GM04503 (cell line): ENCODE data around the gene UGT2B7.
"Not testable (repeated sequence)": the region's sequence is repeated elsewhere in the genome, so short reads cannot be mapped to it uniquely, and the experiment has no call there.

ENCODE experiments used
- DNase-seq: peaks from one replicate; pipeline ENCODE4 v3.0.0-alpha.2; 2012; ENCODE audit warnings: low read depth

The UGT2B7 gene

DNA sequence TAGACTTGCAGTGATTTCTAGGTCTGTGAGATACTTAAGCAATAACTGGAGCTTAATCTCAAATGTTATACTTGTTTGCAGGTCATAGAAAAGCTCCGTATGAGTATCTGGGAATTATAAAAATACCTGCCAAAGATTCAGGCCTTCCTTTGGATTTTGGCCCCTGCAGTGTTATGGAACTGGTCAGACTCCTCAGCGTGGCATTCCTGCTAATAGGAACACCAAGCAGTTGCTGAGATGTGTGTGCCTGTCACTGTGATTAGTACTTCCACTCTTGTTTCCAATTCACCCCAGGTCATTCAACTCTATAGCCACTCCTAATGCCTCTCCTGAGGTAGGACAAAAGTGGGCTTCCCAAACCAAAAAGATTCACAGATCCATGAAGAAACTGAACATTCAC, 7.8 kb upstream of the UGT2B7 start:
- no peak for DNase-seq

DNA sequence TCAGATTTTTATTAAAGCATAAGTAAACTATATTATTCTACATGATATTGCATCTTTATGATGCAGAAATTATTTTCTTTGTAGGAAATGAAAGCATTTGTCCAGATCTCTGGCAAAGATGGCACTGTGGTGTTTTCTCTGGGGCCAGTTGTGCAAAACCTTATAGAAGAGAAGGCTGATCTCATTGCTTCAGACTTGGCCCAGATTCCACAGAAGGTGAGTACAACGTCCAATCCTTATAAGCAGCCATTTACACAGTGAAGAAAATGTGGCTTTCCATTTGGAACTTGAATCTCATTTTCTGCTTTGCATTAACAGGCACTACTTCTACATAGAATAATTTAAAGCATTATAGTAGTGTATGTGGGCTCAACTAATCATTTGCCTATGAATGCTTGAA, 6.9 kb upstream of the UGT2B7 start:
- DNase-seq: no peak

DNA sequence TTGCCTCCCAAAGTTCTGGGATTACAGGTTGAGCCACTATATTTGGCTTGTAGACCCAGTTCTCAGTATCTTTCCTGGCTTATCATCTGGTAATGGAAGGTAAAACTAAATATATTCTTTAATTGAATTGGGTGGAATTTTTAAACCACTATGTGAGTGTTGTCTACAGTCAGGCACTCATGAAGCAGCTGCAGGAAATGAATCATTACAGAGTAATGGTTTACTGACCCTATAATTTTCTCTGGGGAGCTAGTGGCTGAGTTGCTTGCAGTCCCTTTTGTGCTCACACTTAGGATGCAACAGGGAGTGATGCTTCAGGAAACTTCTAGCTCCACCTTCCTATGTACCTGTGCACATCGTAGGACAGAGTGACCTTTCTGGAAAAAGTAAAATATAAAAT, 4.1 kb upstream of the UGT2B7 start:
- no peak for DNase-seq

DNA sequence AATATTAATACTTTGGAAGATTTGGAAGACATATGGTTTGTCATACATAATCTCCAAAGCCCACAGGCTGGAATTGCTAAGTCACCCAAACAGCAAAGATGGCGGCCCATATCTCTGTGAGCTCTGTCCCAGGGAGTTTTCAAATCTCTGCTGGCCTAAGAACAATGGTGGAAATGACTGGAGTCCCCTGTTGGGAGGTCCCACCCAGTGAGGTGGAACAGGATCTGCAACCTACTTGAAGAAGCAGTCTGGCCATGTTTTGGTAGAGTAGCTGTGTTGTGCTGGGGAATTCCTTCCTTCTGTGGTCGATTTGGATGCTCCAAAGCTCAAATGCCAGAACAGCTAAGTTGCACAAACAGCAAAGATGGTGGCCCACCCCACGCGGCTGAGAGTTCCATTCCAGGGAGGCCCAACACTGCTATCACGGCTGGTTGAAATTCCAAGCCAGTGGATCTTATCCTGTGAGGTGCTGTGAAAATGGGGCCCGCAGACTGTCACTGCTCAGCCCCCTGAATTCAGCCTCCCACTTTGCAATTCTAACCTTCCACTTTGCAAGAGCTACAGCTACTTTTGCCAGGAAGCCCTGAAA, 3.2 kb upstream of the UGT2B7 start:
- no peak for DNase-seq

DNA sequence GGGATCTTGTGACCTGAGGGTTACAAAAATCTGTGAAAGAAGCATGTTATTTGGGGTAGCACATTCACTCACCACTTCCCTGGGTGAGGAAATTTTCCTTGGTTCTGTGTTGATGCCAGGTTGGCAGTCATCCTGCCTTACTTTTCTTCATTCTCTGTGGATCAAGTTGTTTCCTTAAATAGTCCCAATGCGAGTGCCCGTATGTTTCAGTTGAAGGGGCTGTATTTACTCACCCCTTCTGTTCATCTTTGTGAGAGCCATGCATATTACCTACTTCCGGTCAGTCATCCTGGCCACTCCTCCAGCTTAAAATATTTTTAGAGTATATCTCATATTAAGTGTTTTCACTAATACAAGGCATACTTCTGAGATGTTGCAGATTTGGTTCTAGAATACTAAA, 2.6 kb upstream of the UGT2B7 start:
- DNase-seq: no peak

DNA sequence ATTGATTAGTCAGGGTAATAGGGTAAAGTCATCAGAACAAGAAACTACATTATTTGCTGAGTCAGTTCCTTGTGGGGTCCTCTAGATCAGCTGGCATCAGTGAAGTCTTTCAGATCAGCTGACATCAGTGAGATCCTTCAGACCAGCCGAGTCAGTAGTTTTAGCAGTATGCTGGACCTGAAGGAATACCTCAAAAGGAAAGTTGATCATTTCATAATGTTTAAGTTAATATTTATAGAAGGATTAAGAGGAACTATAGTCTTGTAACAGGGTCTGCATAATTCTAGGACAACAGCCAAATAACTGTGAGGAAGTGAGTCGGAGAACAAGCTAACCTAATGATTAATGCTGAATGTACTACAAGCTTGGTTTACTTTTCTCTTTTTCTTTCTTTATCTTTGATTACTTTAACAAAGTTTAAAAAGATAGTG, 958 bp upstream of the UGT2B7 start:
- DNase-seq: no peak

DNA sequence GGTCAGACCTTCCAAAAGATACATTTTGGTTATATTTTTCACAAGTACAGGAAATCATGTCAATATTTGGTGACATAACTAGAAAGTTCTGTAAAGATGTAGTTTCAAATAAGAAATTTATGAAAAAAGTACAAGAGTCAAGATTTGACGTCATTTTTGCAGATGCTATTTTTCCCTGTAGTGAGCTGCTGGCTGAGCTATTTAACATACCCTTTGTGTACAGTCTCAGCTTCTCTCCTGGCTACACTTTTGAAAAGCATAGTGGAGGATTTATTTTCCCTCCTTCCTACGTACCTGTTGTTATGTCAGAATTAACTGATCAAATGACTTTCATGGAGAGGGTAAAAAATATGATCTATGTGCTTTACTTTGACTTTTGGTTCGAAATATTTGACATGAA, 536 bp downstream of the UGT2B7 start:
- DNase-seq: no peak

DNA sequence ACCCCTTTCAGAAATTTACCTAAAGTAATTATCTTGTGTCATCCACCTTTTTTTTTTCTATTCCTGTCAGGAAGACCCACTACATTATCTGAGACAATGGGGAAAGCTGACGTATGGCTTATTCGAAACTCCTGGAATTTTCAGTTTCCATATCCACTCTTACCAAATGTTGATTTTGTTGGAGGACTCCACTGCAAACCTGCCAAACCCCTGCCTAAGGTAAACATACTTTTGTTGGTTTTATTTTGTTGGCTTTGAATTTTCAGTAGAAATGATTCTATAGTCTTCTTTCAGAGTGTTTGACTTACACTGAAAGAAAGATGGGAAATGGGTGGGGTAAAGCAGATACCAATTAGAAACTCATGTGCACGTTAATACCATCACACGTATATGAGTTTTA, 2.2 kb downstream of the UGT2B7 start:
- DNase-seq: no peak

DNA sequence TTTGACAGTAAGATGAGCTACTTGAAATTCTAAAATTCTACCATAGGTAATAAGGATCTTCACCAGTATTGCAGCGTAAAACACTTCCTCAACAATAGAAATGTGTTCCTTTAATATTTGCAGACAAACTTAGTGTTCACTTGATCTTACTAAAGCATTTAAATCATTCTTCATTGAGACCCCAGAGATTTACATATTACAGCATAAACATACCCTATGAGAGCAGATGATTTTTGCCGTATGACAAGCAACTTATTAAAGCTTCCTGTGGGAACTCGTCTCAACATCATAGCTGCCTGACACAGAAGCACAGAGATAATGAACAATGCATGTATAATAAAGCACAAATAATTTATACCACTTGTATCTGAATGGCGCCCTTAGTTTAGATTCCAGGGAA, 3.6 kb downstream of the UGT2B7 start:
- DNase-seq: no peak

DNA sequence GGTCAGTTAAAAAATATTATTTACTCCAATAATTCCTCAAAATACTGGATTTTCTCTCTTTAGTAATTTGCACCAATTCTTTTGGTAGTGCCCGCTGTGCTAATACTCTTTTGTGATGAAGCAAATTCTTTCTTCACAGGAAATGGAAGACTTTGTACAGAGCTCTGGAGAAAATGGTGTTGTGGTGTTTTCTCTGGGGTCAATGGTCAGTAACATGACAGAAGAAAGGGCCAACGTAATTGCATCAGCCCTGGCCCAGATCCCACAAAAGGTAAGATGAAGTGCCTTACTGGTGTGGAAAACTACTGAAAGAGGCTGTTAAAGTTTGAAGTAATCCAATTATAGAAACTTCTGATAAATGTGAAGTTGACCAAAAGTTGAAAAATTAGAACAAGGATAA, 6.4 kb downstream of the UGT2B7 start:
- DNase-seq: not testable (repeated sequence)

DNA sequence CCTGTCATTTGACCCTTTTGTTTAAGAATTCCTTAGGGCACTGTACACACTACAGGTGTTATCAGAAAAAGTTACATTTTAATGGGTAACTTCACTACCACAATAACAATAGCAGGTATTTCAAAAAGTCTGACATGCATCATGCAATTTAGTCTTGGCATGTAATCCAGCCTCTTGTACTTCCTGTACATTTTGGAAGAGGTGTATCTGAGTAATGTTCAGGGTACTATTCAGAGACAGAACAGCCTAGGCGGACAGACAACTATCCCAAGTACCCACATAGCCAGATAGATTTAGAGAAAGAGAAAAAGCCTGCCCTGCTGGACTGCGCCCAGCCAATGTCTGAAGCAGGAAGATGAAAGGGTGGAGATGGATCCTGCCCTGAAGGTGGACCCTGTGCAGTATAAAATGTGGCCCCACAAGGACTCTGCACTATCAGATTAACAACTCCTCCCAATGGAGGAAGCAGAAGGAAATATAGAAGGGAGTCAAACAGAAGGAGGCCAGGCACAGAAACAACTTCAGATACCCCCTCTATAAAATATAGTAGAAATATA, 8.5 kb downstream of the UGT2B7 start:
- no peak for DNase-seq

DNA sequence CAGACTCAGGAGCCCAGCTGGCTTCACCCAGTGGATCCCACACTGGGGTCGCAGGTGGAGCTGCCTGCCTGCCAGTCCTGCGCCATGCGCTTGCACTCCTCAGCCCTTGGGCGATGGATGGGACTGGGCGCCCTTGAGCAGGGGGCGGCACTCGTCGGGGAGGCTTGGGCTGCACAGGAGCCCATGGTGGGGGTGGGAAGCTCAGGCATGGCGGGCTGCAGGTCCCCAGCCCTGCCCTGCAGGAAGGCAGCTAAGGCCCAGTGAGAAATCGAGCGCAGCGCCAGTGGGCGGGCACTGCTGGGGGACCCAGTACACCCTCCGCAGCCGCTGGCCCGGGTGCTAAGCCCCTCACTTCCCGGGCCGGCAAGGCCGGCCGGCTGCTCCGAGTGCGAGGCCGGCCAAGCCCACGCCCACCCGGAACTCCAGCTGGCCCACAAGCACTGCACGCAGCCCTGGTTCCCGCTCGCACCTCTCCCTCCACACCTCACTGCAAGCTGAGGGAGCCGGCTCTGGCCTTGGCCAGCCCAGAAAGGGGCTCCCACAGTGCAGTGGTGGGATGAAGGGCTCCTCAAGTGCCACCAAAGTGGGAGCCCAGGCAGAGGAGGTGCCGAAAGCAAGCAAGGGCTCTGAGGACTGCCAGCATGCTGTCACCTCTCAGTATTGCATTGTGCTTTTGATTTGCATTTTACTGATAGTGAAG, 19.0 kb downstream of the UGT2B7 start:
- DNase-seq: not testable (repeated sequence)

DNA sequence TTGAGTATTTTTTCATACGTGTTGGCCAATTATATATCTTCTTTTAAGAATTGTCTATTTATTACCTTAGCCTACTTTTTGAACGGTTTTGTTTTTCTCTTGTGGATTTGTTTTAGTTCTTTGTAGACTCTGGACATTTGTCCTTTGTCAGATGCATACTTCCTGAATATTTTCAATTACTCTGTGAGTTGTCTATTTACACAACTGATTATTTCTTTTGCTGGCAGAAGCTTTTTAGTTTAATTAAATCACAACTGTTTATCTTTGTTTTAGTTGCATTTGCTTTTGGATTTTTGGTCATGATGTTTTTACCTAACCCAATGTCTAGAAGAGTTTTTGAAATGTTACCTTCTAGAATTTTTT, 19.6 kb downstream of the UGT2B7 start:
- no peak for DNase-seq

DNA sequence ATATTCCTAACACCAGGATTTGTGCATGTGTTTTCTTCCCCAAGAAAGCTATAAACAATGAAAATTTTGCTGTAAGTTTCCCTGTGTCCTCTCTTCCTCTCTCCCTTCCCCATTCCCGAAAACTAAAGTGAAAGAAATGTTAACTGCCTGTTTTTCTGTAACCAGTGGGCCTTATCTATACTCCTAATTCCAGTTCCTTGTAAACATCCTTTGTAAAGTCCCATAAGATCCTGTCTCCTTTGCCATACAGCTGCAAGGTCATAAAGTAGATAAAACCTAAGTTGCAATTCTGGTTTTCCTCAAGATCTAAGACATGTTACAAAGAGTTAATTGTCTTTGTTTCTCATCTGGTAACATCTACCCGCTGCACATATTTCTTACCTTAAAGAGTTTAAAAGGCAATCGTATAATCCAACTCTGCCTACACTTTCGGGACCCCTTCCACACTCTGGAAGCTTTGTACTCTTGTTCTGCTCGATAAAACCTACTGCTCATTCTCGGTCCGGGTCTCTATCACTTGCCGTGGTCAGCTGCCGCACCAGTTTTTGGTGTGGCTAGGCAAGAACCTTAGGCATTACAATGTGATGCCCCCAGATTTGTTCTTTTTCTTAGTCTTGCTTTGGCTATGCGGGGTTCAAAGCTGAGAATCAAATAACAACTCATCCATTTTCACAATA, 20.5 kb downstream of the UGT2B7 start:
- DNase-seq: no peak

DNA sequence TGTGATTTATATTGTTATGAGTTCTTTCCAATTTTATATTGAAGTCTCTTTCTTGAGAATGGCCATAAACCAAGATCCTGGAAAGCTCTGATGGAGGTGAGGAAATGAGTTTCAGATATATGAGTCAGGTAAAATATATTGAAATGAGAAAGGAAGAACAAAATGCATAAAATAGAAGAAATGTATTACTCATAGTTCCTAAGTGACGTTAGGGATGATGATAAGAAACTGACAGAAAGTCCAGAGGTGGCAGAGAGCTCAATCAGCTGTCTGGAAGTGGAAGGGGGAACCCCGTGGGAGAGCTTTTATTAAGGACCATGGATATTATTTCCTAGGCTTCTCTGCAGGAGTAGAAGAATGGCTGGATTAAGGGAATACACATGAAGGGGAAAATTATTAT, 24.6 kb downstream of the UGT2B7 start:
- DNase-seq: no peak

DNA sequence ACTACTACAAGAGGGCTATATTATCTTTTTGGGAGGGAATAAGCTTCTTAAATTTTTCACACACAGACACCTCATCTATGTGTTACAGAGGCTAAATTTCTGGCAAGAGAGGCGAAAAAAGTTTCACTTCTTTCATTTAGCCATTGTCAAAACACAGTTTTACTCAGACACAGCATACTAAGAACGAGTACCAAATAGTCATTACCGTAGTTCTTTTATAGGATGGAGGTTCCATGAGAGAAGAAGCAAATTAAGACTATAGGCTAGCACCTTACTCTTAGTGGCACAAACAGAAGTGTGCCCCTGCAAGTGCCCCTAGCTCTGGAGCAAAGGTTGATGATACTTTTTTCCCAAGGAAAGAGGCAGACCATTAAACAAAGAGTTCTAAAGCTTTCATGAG, 26.2 kb downstream of the UGT2B7 start:
- no peak for DNase-seq

DNA sequence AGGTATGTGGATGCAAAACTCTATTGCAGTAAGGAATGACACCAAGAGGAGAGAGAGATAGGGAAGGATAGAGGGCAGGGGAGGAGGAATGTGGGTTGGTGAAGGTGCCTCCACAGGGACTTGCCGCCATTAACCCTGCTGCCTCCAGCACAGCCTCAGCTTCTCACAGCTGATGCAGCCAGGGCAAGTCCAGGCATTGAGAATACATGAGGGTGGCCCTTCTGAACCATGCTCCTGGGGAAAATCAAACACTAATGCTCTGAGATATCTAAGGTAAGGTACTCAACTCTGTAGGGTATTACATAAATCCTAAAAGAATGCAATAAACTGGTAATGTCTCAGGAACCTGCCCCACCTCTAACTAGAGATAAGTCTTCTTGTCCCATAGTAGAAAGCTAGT, 28.7 kb downstream of the UGT2B7 start:
- DNase-seq: no peak

DNA sequence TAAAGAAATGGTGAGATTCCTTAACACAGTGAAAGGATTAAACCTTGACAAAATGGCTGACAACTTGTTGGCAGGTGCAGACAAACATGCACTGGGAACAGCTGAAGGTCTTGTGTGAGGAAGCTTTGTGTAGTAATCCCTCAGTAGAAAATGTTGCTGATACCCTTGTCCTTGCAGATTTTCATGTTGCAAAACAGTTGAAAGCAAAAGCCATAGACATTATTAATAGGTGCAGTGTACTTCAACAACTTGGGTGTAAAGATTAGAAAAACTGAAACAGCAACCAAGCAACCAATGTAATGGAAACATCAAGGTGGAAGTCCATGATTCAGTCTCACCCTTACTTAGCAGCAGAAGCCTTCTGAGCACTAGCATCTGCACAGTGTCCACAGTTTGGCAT, 29.8 kb downstream of the UGT2B7 start:
- no peak for DNase-seq

DNA sequence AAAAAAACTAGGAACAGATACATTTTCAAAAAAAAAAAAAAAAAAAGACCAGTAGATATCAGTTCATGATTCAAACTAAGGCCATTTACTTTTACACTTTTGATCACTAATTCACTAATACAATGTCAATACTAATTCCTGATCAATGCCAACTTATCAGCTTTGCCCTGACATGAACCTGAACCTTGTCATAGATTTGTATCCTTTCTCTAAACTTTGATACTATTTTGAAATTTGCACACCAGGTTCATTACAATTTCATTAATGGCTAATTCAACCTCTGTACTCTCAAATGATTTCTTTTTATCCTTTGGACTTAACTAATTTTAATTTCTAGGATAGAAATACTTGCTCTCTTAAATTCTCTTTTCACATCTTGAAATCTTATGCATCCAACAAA, 37.7 kb downstream of the UGT2B7 start:
- no peak for DNase-seq

DNA sequence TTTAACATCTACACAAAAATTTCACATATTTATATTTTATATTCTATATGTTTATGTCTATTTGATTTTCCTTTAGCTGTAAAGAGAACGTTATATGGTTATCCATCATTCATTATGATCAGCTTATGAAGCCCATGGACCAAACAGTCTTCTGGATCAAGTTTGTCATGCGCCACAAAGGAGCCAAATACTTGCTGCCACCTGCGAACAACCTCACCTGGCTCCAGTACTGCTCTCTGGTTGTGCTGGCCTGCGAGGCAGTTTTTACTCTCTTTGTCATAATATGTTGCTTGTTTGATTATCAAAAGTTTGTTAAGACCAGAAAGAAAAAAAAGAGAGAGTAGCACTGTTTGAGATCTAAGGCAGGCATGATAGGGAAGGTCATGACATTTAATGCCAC, 38.2 kb downstream of the UGT2B7 start:
- DNase-seq: no peak

DNA sequence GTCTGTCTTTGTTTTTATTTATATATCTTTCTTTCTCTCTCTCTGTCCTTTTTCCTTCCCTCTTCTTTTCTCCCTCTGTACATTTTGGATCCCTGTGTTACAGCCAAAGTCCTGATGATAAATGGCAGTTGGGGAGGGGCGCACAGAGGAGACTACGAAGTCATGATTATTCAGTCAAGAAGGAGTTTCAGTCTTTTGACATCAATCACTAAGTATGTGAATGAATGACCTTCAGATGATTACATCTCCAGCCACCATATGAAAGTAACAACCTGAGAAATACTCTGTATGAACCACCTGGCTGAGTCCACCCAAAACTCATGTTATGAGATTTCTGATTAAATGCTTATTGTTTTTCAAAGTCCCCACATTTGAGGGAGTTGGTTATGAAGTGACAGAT, 45.0 kb downstream of the UGT2B7 start:
- no peak for DNase-seq

DNA sequence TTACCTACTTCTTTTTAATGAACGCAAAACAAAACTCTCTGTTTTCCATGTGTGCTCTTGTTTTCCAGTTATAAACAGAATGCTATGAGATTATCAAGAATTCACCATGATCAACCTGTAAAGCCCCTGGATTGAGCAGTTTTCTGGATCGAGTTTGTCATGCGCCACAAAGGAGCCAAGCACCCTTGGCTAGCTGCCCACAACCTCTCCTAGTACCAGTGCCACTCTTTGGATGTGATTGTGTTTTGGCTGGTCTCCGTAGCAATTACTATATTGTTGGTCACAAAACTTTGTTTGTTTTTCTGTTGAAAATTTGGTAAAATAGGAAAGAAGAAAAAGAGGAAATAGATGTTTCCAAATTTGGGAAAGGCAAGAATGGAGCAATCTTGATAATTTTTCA, 51.1 kb downstream of the UGT2B7 start:
- no peak for DNase-seq

DNA sequence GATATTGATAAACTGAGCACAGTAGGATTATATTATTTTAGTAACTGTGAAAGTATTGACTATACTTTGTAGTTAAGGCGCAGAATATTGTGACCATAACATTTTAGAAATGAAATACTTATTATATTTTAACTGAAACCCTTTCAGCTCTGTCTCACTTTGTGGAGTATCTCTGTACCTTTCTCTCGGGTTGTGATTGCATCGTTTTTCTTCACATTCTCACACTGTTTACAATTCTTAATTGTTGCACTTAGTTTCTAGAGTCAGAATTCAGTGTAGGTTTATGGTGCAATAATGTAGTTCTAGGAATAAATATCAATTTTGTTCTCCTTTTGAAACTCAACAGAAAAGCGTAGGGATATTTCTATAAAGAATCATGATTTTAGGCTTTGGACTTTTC, 57.7 kb downstream of the UGT2B7 start:
- no peak for DNase-seq

DNA sequence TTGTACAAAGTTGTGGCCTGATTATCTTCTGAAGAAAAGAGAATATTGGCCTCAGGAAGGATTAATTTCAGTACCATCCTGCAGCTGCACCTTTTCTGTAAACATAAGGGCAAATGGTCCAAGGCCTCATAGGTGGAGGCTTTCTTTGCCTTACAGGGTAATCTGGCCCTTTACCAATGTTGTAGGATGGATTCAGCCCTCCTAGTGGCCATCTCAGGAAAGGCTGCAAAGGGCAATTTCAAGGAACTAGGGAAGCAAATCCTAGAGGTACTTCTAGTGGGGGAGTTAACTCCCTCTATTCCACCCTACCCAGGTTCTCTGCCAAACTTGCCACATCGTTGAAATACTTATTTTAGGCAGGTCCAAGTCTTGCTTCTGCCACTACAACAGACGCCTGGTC, 60.6 kb downstream of the UGT2B7 start:
- DNase-seq: no peak
